ENCODE results near the gene ADI1.
"Not testable (repeated sequence)": the region's sequence is repeated elsewhere in the genome, so short reads cannot be mapped to it uniquely, and the experiment has no call there.

The ADI1 gene

GRCh38 chr2:3492475-3492787, 26.9 kb downstream of the ADI1 start:
- not testable (repeated sequence) for H3K36me3 ChIP-seq (ENCODE audit: control insufficient read depth, insufficient read depth, low read length); H3K4me1 ChIP-seq (ENCODE audit: control insufficient read depth, insufficient read depth, low read length); H3K27ac ChIP-seq (ENCODE audit: low read depth, low read length); H3K27me3 ChIP-seq (ENCODE audit: control insufficient read depth, insufficient read depth, low read length); H3K9ac ChIP-seq (ENCODE audit: low read length); H3K9me3 ChIP-seq (ENCODE audit: control insufficient read depth, insufficient read depth, low read depth, low read length); H3K4me3 ChIP-seq (ENCODE audit: low read depth, low read length)

- H3K27ac ChIP-seq (ENCODE audit: low read depth, low read length), result no peak overlapping the region
- no peak overlapping the region for H3K4me3 ChIP-seq (ENCODE audit: low read depth, low read length)
- H3K4me1 ChIP-seq (ENCODE audit: control insufficient read depth, insufficient read depth, low read length), result peaks cover 8% of the 10 kb centered on the region; the same call in 1 of the 2 replicates
- H3K9ac ChIP-seq (ENCODE audit: low read length), result no peak overlapping the region
- no peaks in the 10 kb centered on the region for H3K27me3 ChIP-seq (ENCODE audit: control insufficient read depth, insufficient read depth, low read length)
- H3K36me3 ChIP-seq (ENCODE audit: control insufficient read depth, insufficient read depth, low read length), result no peaks in the 10 kb centered on the region
- peaks cover 6% of the 10 kb centered on the region for H3K9me3 ChIP-seq (ENCODE audit: control insufficient read depth, insufficient read depth, low read depth, low read length)
These were observed 27.4 kb downstream of the ADI1 start for GRCh38 chr2:3491716-3492474.

GRCh38 chr2:3491306-3491705, 28.0 kb downstream of the ADI1 start:
- H3K4me3 ChIP-seq (ENCODE audit: low read depth, low read length), result no peak overlapping the region
- H3K9me3 ChIP-seq (ENCODE audit: control insufficient read depth, insufficient read depth, low read depth, low read length), result peaks cover 8% of the 10 kb centered on the region
- no peak overlapping the region for H3K27ac ChIP-seq (ENCODE audit: low read depth, low read length)
- H3K27me3 ChIP-seq (ENCODE audit: control insufficient read depth, insufficient read depth, low read length), result no peaks in the 10 kb centered on the region
- H3K36me3 ChIP-seq (ENCODE audit: control insufficient read depth, insufficient read depth, low read length), result no peaks in the 10 kb centered on the region
- H3K9ac ChIP-seq (ENCODE audit: low read length), result no peak overlapping the region
- peaks cover 8% of the 10 kb centered on the region; the same call in 1 of the 2 replicates for H3K4me1 ChIP-seq (ENCODE audit: control insufficient read depth, insufficient read depth, low read length)

GRCh38 chr2:3490191-3491170, 28.9 kb downstream of the ADI1 start:
- Histone ChIP-seq H3K9ac (ENCODE audit: low read length) (no peak overlapping the region), H3K9me3 (ENCODE audit: control insufficient read depth, insufficient read depth, low read depth, low read length) (peaks cover 8% of the 10 kb centered on the region), H3K4me1 (ENCODE audit: control insufficient read depth, insufficient read depth, low read length) (peaks cover 8% of the 10 kb centered on the region; the same call in 1 of the 2 replicates)

GRCh38 chr2:3489764-3490115, 29.6 kb downstream of the ADI1 start:
- H3K4me3 ChIP-seq (ENCODE audit: low read depth, low read length), result no peak overlapping the region
- H3K27me3 ChIP-seq (ENCODE audit: control insufficient read depth, insufficient read depth, low read length), result no peaks in the 10 kb centered on the region
- H3K9ac ChIP-seq (ENCODE audit: low read length), result no peak overlapping the region
- peaks cover 8% of the 10 kb centered on the region; the same call in 1 of the 2 replicates for H3K4me1 ChIP-seq (ENCODE audit: control insufficient read depth, insufficient read depth, low read length)
- peaks cover 8% of the 10 kb centered on the region for H3K9me3 ChIP-seq (ENCODE audit: control insufficient read depth, insufficient read depth, low read depth, low read length)
- no peaks in the 10 kb centered on the region; the same call in 1 of the 2 replicates for H3K36me3 ChIP-seq (ENCODE audit: control insufficient read depth, insufficient read depth, low read length)
- no peak overlapping the region for H3K27ac ChIP-seq (ENCODE audit: low read depth, low read length)

More at GRCh38 chr2:3490191-3491170, 28.9 kb downstream of the ADI1 start:
- H3K4me3 ChIP-seq (ENCODE audit: low read depth, low read length), result no peak overlapping the region
- no peaks in the 10 kb centered on the region; the same call in 1 of the 2 replicates for H3K36me3 ChIP-seq (ENCODE audit: control insufficient read depth, insufficient read depth, low read length)
- H3K27me3 ChIP-seq (ENCODE audit: control insufficient read depth, insufficient read depth, low read length), result no peaks in the 10 kb centered on the region
- no peak overlapping the region for H3K27ac ChIP-seq (ENCODE audit: low read depth, low read length)

- peaks cover 8% of the 10 kb centered on the region for H3K9me3 ChIP-seq (ENCODE audit: control insufficient read depth, insufficient read depth, low read depth, low read length)
- H3K27me3 ChIP-seq (ENCODE audit: control insufficient read depth, insufficient read depth, low read length), result no peaks in the 10 kb centered on the region
- no peak overlapping the region for H3K27ac ChIP-seq (ENCODE audit: low read depth, low read length)
- no peaks in the 10 kb centered on the region; the same call in 1 of the 2 replicates for H3K36me3 ChIP-seq (ENCODE audit: control insufficient read depth, insufficient read depth, low read length)
- H3K4me1 ChIP-seq (ENCODE audit: control insufficient read depth, insufficient read depth, low read length), result peaks cover 8% of the 10 kb centered on the region; the same call in 1 of the 2 replicates
- no peak overlapping the region for H3K9ac ChIP-seq (ENCODE audit: low read length)
- no peak overlapping the region for H3K4me3 ChIP-seq (ENCODE audit: low read depth, low read length)
These were observed 30.2 kb downstream of the ADI1 start for GRCh38 chr2:3488855-3489763.

GRCh38 chr2:3488061-3488531, 31.2 kb downstream of the ADI1 start:
- Histone ChIP-seq H3K36me3 (ENCODE audit: control insufficient read depth, insufficient read depth, low read length) (no peaks in the 10 kb centered on the region; the same call in 1 of the 2 replicates), H3K27me3 (ENCODE audit: control insufficient read depth, insufficient read depth, low read length) (no peaks in the 10 kb centered on the region), H3K9ac (ENCODE audit: low read length) (no peak overlapping the region), H3K9me3 (ENCODE audit: control insufficient read depth, insufficient read depth, low read depth, low read length) (peaks cover 8% of the 10 kb centered on the region), H3K4me3 (ENCODE audit: low read depth, low read length) (no peak overlapping the region), H3K27ac (ENCODE audit: low read depth, low read length) (no peak overlapping the region), H3K4me1 (ENCODE audit: control insufficient read depth, insufficient read depth, low read length) (peaks cover 2% of the 10 kb centered on the region; the same call in 1 of the 2 replicates)

GRCh38 chr2:3487432-3487831, 31.9 kb downstream of the ADI1 start:
- H3K9me3 ChIP-seq (ENCODE audit: control insufficient read depth, insufficient read depth, low read depth, low read length), result peaks cover 8% of the 10 kb centered on the region
- no peak overlapping the region for H3K4me3 ChIP-seq (ENCODE audit: low read depth, low read length)
- H3K27ac ChIP-seq (ENCODE audit: low read depth, low read length), result no peak overlapping the region
- no peaks in the 10 kb centered on the region for H3K27me3 ChIP-seq (ENCODE audit: control insufficient read depth, insufficient read depth, low read length)
- no peak overlapping the region for H3K9ac ChIP-seq (ENCODE audit: low read length)
- H3K4me1 ChIP-seq (ENCODE audit: control insufficient read depth, insufficient read depth, low read length), result no peaks in the 10 kb centered on the region
- H3K36me3 ChIP-seq (ENCODE audit: control insufficient read depth, insufficient read depth, low read length), result no peaks in the 10 kb centered on the region; the same call in 1 of the 2 replicates

- H3K27ac ChIP-seq (ENCODE audit: low read depth, low read length), result no peak overlapping the region
- no peaks in the 10 kb centered on the region for H3K4me1 ChIP-seq (ENCODE audit: control insufficient read depth, insufficient read depth, low read length)
- H3K9ac ChIP-seq (ENCODE audit: low read length), result no peak overlapping the region
These were observed 32.3 kb downstream of the ADI1 start for GRCh38 chr2:3487028-3487425.

More at GRCh38 chr2:3487028-3487425, 32.3 kb downstream of the ADI1 start:
- Histone ChIP-seq H3K9me3 (ENCODE audit: control insufficient read depth, insufficient read depth, low read depth, low read length) (peaks cover 8% of the 10 kb centered on the region), H3K27me3 (ENCODE audit: control insufficient read depth, insufficient read depth, low read length) (no peaks in the 10 kb centered on the region), H3K36me3 (ENCODE audit: control insufficient read depth, insufficient read depth, low read length) (peaks cover 3% of the 10 kb centered on the region; the same call in 1 of the 2 replicates), H3K4me3 (ENCODE audit: low read depth, low read length) (no peak overlapping the region)

Measured in HUES6 (cell line).